NOMO-1 (cell line): ENCODE measurements around the gene BMS1.

Experiments used
- DNase-seq, 2 experiments: peaks; one replicate each; lab custom pipeline; 2025; ENCODE audit not compliant: unreplicated experiment in 2 of 2; lab: John Stamatoyannopoulos, UW

BMS1 gene

DNA sequence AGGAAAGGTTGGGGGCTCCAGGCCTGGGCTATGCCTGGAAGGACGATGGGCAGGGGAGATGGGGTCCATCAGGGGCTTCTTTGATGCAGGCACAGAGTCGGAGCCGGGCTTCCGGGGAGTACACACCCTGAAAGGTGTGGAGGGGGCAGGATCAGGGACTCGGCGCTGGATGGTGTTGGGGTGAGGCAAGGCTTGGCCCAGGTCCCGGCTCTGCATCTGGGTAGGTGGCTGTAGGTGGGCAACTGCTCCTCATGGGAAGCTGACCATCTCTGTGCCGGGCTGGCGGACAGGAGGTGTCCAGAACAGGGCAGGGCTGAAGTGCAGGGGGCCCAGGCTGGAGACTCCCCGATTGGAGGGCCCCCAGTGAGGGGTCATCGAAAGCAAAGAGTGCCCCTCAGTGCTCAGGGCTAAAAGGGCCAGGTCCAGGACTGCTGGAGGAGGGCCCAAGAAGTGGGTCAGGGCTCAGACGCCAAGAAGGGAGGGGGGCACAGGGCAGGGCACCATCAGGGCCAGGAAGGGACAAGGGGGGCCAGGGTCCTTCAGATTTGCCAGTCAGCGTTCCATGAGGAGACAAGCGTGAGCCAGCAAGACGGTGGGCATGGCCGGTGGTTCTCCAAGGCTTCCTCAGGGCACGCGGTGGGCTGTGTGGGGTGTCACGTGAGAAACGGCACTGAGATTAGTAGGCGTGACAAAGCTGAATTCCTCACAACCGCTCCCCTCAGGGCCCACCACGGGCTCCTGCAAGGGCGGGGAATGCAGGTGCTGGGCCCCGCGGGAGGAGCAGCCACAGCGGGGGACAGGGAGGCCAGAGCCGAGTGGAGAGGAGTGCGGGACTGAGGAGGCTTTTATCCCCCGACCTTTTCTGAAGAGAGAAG is 97.0 kb downstream of the BMS1 start:
- no peak for DNase-seq

DNA sequence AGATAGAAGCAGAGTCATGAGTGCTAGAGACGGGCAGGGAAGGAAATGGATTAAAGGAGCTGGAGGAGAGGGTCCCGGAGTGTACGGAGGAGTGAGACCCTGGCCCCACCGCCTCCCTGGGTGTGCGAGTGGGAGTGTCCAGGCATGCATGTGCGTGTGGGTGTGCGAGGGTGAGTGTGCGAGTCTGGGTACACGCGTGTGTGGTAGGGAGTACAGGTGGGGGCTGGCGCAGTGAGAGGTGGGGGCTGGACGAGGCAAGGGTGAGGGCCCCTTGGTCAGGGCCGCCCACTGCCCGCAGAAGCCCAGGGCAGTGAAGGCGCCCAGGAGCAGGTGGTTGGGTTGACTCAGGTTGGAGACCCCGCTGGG is 97.6 kb downstream of the BMS1 start:
- DNase-seq: no peak

DNA sequence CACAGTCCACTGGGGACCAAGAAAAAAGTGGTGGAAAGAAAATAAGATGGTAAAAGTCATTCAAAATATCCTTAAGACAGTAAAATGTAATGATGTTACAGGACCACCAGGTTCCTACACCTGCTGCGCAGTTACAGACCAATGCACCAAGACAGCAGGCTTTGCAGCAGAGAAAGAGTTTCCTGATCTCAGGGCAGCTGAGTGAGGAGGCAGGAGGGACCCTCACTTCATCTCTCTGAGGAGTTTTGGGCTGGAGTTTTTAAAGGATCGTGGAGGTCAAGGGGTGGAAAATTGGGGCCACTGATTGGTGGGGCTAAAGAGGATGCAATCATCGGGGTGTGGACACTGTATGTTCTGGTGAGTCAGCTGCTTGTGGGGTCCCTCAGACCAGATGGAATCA is 100.0 kb downstream of the BMS1 start:
- no peak for DNase-seq
